ENCODE results near the gene SPATS2L. TPM values are rescaled to one million over a fixed set of nuclear protein-coding genes. Genes with fewer than 3 reads are reported as not detected.

The SPATS2L gene
- polyA plus RNA-seq, 1 of the 3 experiments (the other 2 are of a cell fraction), result 86.8 TPM

DNA sequence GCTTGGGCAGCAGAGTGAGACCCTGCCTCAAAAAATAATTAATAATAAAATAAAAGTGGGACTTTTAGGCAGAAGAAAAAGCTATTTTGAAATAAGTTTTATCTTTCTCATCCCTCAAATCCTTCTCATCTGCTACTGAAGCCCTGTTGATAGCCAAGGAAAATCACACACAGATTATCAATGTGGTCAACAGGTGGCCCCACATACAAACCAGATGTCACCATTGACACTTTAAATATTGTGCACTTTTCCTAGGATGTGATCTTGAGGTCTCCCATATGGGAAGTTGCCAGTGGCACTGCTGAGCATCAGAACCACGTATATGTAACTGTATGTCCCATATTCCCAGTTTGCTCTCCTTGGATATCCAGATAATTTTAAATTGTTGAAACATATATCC is 138.8 kb downstream of the SPATS2L start (continued):
- TF ChIP-seq, protein P1, sequence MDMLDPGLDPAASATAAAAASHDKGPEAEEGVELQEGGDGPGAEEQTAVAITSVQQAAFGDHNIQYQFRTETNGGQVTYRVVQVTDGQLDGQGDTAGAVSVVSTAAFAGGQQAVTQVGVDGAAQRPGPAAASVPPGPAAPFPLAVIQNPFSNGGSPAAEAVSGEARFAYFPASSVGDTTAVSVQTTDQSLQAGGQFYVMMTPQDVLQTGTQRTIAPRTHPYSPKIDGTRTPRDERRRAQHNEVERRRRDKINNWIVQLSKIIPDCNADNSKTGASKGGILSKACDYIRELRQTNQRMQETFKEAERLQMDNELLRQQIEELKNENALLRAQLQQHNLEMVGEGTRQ (IDR thresholded peaks at IDR 0.05; ENCODE audit: borderline replicate concordance, low read depth, low read length), result no peak
- TF ChIP-seq YY1 (IDR thresholded peaks at IDR 0.05; ENCODE audit: low read depth), result no peak
- no peak for TF ChIP-seq NFIC (IDR thresholded peaks at IDR 0.05; ENCODE audit: borderline replicate concordance)

DNA sequence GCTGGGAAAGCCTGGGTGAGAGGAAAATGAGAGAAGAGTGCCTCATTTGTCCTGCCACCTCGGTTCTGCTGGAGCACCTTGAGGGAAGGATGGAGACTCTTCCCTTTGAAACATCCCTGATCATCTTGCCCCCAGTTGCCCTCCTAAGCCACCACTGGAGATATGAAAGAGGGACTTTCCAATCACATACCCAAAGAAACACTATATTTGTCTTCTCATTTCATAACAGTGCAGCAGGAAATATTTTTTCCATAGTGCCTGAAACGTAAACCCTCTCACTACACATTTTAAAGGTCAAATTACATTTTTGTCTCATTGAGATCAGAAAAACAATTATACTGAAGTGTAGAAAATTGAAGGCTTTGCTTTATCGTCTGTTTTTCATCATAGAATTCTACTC is 140.1 kb downstream of the SPATS2L start:
- H3K79me2 ChIP-seq (ENCODE audit: insufficient read depth), result no peaks in the 10 kb centered on the region; the same call in 1 of the 2 replicates
- TF ChIP-seq NFIC (IDR thresholded peaks at IDR 0.05; ENCODE audit: borderline replicate concordance) (no peak), GABPA (IDR thresholded peaks at IDR 0.05; ENCODE audit: low read depth) (no peak), FOSL2 (IDR thresholded peaks at IDR 0.05; ENCODE audit: borderline replicate concordance, low read depth) (no peak), TEAD4 (IDR thresholded peaks at IDR 0.05; ENCODE audit: borderline replicate concordance, insufficient read depth) (no peak), RCOR1 (IDR thresholded peaks at IDR 0.05; ENCODE audit: low read length) (no peak), EP300 (IDR thresholded peaks at IDR 0.05; ENCODE audit: borderline replicate concordance in 1 of 2, low read depth in 1 of 2, low read length in 1 of 2) (no peak)
- H2AFZ ChIP-seq (ENCODE audit: low read depth), result no peak overlapping the region
- DNase-seq, result no peak
- H3F3A ChIP-seq (replicated peaks; ENCODE audit: insufficient read depth), result peaks cover 5% of the 10 kb centered on the region
- H3K4me2 ChIP-seq, result no peak overlapping the region
- ChIA-PET CTCF (no interaction called here), POLR2A (no interaction called here)
- H3K9me3 ChIP-seq, result no peaks in the 10 kb centered on the region
- peaks cover 25 to 68% of the 10 kb centered on the region in 2 experiments for H3K36me3 ChIP-seq (replicated peaks in 1 of 2; ENCODE audit: control insufficient read depth in 1 of 2, insufficient read depth in 2 of 2, low read length in 1 of 2)
- H3K27ac ChIP-seq (ENCODE audit: low read depth in 2 of 2, low read length in 1 of 2), result no peak overlapping the region
- no peak overlapping the region for H3K4me3 ChIP-seq (ENCODE audit: low read depth in 2 of 2, low read length in 1 of 2)
- 82% methylated on average over 3 of the region's 3 CpGs for WGBS (ENCODE audit: low lambda C conversion rate)
- H3K9ac ChIP-seq, result no peak overlapping the region
- H3K9me2 ChIP-seq, result no peaks in the 10 kb centered on the region
- H3K4me1 ChIP-seq (ENCODE audit: control insufficient read depth in 1 of 2, insufficient read depth in 2 of 2, low read depth in 1 of 2, low read length in 1 of 2), result peaks cover 2 to 7% of the 10 kb centered on the region in 2 experiments
- no peaks in the 10 kb centered on the region for H4K20me1 ChIP-seq (ENCODE audit: insufficient read depth)
- no peaks in the 10 kb centered on the region for H3K27me3 ChIP-seq (ENCODE audit: insufficient read depth)

DNA sequence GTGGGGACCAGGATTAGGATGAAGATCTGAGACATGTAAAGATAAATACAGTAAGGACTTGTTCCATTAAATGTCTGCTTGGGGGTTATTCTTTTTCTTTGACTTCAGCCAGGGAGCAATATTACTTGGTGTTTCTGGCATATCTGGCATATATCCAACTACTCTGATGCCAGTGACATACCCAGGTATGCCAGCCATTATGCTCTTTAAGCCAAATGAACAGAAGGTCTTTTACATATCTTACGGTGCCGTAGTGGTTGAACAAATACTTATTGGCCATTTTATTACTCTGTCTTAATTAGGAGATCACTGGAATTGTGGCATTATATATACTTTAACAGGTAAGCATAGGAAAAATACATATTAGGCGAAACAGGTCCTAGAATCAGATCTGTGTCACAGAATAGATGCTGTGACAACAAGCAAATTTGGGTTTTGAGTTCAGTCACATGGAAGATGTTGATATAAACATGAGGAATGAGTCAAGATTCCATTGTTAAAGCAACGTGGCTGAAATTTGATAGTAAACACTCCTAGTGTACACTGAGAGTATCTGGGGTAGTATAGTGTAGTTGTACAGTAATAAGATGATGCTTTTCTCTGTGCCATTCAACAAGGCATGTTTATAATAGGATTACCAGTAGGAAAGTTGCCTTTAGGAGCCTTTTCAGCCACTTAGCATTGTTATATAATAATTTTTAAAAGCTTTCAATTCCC is 140.8 kb downstream of the SPATS2L start:
- Histone ChIP-seq H3K4me2 (no peak overlapping the region), H3F3A (replicated peaks; ENCODE audit: insufficient read depth) (peaks cover 5% of the 10 kb centered on the region), H4K20me1 (ENCODE audit: insufficient read depth) (no peaks in the 10 kb centered on the region), H3K27me3 (ENCODE audit: insufficient read depth) (no peaks in the 10 kb centered on the region), H3K9ac (no peak overlapping the region), H3K9me2 (no peaks in the 10 kb centered on the region), H3K27ac (ENCODE audit: low read depth in 2 of 2, low read length in 1 of 2) (no peak overlapping the region), H3K9me3 (no peaks in the 10 kb centered on the region), H2AFZ (ENCODE audit: low read depth) (no peak overlapping the region), H3K4me3 (ENCODE audit: low read depth in 2 of 2, low read length in 1 of 2) (no peak overlapping the region), H3K79me2 (ENCODE audit: insufficient read depth) (no peaks in the 10 kb centered on the region; the same call in 1 of the 2 replicates), H3K4me1 (ENCODE audit: control insufficient read depth in 1 of 2, insufficient read depth in 2 of 2, low read depth in 1 of 2, low read length in 1 of 2) (peaks cover under 1 to 2% of the 10 kb centered on the region in 2 experiments; a peak in 3 of 4 replicates), H3K36me3 (replicated peaks in 1 of 2; ENCODE audit: control insufficient read depth in 1 of 2, insufficient read depth in 2 of 2, low read length in 1 of 2) (peaks cover 21 to 68% of the 10 kb centered on the region in 2 experiments)
- ChIA-PET POLR2A (no interaction called here), CTCF (no interaction called here)
- WGBS (ENCODE audit: low lambda C conversion rate), result 87% methylated on average over 4 of the region's 4 CpGs
- no peak for DNase-seq
- no peak for TF ChIP-seq TCF12 (IDR thresholded peaks at IDR 0.05)
- TF ChIP-seq, protein P2, sequence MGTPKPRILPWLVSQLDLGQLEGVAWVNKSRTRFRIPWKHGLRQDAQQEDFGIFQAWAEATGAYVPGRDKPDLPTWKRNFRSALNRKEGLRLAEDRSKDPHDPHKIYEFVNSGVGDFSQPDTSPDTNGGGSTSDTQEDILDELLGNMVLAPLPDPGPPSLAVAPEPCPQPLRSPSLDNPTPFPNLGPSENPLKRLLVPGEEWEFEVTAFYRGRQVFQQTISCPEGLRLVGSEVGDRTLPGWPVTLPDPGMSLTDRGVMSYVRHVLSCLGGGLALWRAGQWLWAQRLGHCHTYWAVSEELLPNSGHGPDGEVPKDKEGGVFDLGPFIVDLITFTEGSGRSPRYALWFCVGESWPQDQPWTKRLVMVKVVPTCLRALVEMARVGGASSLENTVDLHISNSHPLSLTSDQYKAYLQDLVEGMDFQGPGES (IDR thresholded peaks at IDR 0.05; ENCODE audit: low read depth, low read length), result no peak
- TF ChIP-seq FOXJ3 (CRISPR knock-in tag; IDR thresholded peaks at IDR 0.05), result no peak
- no peak for TF ChIP-seq FOXM1 (IDR thresholded peaks at IDR 0.05; ENCODE audit: low read depth)
- TF ChIP-seq MXI1 (IDR thresholded peaks at IDR 0.05; ENCODE audit: low read depth, low read length), result no peak
- TF ChIP-seq, protein P3, sequence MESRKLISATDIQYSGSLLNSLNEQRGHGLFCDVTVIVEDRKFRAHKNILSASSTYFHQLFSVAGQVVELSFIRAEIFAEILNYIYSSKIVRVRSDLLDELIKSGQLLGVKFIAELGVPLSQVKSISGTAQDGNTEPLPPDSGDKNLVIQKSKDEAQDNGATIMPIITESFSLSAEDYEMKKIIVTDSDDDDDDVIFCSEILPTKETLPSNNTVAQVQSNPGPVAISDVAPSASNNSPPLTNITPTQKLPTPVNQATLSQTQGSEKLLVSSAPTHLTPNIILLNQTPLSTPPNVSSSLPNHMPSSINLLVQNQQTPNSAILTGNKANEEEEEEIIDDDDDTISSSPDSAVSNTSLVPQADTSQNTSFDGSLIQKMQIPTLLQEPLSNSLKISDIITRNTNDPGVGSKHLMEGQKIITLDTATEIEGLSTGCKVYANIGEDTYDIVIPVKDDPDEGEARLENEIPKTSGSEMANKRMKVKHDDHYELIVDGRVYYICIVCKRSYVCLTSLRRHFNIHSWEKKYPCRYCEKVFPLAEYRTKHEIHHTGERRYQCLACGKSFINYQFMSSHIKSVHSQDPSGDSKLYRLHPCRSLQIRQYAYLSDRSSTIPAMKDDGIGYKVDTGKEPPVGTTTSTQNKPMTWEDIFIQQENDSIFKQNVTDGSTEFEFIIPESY (IDR thresholded peaks at IDR 0.05; ENCODE audit: borderline replicate concordance, low read depth), result no peak
- no peak for TF ChIP-seq NFIC (IDR thresholded peaks at IDR 0.05; ENCODE audit: borderline replicate concordance)
- TF ChIP-seq, protein P4, sequence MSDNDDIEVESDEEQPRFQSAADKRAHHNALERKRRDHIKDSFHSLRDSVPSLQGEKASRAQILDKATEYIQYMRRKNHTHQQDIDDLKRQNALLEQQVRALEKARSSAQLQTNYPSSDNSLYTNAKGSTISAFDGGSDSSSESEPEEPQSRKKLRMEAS (IDR thresholded peaks at IDR 0.05; ENCODE audit: low read depth), result no peak
- TF ChIP-seq TAF1 (IDR thresholded peaks at IDR 0.05; ENCODE audit: borderline replicate concordance, low read depth, low read length), result no peak
